ENCODE measurements around the gene CTAGE4. TPM values are rescaled to one million over a fixed set of nuclear protein-coding genes. Genes with fewer than 3 reads are reported as not detected.

Gene CTAGE4, protein sequence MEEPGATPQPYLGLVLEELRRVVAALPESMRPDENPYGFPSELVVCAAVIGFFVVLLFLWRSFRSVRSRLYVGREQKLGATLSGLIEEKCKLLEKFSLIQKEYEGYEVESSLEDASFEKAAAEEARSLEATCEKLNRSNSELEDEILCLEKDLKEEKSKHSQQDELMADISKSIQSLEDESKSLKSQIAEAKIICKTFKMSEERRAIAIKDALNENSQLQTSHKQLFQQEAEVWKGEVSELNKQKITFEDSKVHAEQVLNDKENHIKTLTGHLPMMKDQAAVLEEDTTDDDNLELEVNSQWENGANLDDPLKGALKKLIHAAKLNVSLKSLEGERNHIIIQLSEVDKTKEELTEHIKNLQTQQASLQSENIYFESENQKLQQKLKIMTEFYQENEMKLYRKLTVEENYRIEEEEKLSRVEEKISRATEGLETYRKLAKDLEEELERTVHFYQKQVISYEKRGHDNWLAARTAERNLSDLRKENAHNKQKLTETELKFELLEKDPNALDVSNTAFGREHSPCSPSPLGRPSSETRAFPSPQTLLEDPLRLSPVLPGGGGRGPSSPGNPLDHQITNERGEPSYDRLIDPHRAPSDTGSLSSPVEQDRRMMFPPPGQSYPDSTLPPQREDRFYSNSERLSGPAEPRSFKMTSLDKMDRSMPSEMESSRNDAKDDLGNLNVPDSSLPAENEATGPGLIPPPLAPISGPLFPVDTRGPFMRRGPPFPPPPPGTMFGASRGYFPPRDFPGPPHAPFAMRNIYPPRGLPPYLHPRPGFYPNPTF
- total RNA-seq (2022; extraction: Qiagen RNA extraction; ENCODE audit: low read depth): not detected in 5 replicates

DNA sequence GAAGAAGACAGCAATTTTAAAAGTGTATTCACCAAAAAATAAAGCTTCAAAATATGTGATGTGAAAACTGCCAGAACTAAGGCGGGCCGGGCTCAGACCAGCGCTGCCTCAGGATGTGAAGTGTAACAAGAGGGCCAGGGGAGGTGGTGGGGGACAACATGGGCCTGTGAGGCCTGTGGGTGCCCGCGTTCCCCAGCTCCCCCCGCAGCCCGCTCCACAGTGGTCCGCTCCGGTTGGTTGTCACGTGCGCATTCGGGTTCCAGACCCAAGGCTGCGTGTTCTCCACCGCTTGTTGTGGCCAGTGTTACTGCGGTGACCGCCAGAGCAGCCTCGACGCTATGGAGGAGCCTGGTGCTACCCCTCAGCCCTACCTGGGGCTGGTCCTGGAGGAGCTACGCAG, at the start of gene CTAGE4:
CTAGE4 (plus strand) TSS at position 301 of the 400 bp plus-strand sequence; CDS start at position 339, 38 bp downstream.

DNA sequence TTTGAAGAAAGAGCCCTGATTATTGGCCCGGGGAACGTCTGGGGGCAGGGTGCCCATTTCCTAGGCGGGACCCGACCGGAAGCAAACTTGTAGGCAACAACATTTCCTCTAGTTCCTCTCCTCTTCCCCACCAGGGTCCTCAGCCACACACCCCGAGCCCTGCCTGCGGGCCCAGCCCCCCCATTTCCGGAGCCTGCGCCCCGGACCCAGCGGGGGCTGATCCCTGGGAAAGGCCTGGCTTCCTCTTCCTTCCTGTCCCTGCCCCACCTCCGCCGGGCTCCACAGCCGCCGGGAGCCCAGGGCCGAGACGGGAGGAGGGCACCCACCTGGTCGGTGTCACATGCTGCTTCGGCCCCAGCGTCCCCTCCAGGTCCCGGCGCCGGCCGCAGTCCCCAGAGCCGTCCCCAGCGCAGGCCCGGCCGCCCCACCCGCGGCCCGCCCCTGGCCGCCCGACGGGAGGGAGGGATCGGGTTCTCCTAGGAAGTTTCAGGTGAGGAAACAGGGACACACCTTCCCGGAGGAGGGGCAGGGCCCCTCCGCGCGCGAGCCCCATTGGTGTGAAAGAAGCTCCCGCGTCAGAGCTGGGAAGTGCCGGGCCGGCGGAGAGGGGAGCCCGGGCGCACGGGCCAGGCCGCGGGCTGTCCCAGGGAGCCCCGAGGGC, 12.1 kb downstream of the CTAGE4 start, which contains the start of gene ARHGEF35:
ARHGEF35 (minus strand) TSS at position 622 of the 661 bp plus-strand sequence. CDS start 7,450 bp downstream, outside the sequence.

Other genes with a start within 250 kb of the CTAGE4 start
- gene OR2F2, start 248.2 kb upstream of the CTAGE4 start, total RNA-seq (2022; extraction: Qiagen RNA extraction; ENCODE audit: low read depth): not detected in 5 replicates
- not detected in 5 replicates for gene OR2F1, start 228.6 kb upstream of the CTAGE4 start, total RNA-seq (2022; extraction: Qiagen RNA extraction; ENCODE audit: low read depth)
- not detected in 5 replicates for gene OR6B1, start 183.1 kb upstream of the CTAGE4 start, total RNA-seq (2022; extraction: Qiagen RNA extraction; ENCODE audit: low read depth)
- not detected in 5 replicates for gene OR2A5, start 134.5 kb upstream of the CTAGE4 start, total RNA-seq (2022; extraction: Qiagen RNA extraction; ENCODE audit: low read depth)
- not detected in 5 replicates for gene OR2A25, start 113.7 kb upstream of the CTAGE4 start, total RNA-seq (2022; extraction: Qiagen RNA extraction; ENCODE audit: low read depth)
- gene OR2A12, start 97.2 kb upstream of the CTAGE4 start, total RNA-seq (2022; extraction: Qiagen RNA extraction; ENCODE audit: low read depth): not detected in 5 replicates
- gene OR2A2, start 73.9 kb upstream of the CTAGE4 start, total RNA-seq (2022; extraction: Qiagen RNA extraction; ENCODE audit: low read depth): not detected in 5 replicates
- gene OR2A14, start 60.3 kb upstream of the CTAGE4 start, total RNA-seq (2022; extraction: Qiagen RNA extraction; ENCODE audit: low read depth): not detected in 5 replicates
- gene ARHGEF35, start 12.4 kb downstream of the CTAGE4 start, total RNA-seq (2022; extraction: Qiagen RNA extraction; ENCODE audit: low read depth): 0.23 to 0.44 TPM (median 0.38 TPM) in 5 replicates
- not detected in 5 replicates for gene OR2A42, start 56.1 kb downstream of the CTAGE4 start, total RNA-seq (2022; extraction: Qiagen RNA extraction; ENCODE audit: low read depth)
- gene OR2A7, start 81.3 kb downstream of the CTAGE4 start, total RNA-seq (2022; extraction: Qiagen RNA extraction; ENCODE audit: low read depth): not detected in 5 replicates
- gene CTAGE8, start 85.8 kb downstream of the CTAGE4 start, total RNA-seq (2022; extraction: Qiagen RNA extraction; ENCODE audit: low read depth): not detected in 5 replicates
- not detected in 5 replicates for gene OR2A1, start 129.0 kb downstream of the CTAGE4 start, total RNA-seq (2022; extraction: Qiagen RNA extraction; ENCODE audit: low read depth)
- 1.6 to 2.1 TPM (median 1.7 TPM) in 5 replicates for gene ARHGEF5, start 171.9 kb downstream of the CTAGE4 start, total RNA-seq (2022; extraction: Qiagen RNA extraction; ENCODE audit: low read depth)
- not detected in 5 replicates for gene NOBOX, start 220.2 kb downstream of the CTAGE4 start, total RNA-seq (2022; extraction: Qiagen RNA extraction; ENCODE audit: low read depth)